A549 (cell line): ENCODE results near the gene TBC1D20. TPM values are rescaled to one million over a fixed set of nuclear protein-coding genes. Genes with fewer than 3 reads are reported as not detected.

Source experiments
- ATAC-seq, 2 experiments: fragments of 200-7000 bp in 1 of 2; fragments of >200 bp in 1 of 2; cut with Nextera tagmentation in 1 of 2; cut with Tn5 transposase in 1 of 2; 3 replicates each; pipeline versions ENCODE4 v1.8.0 to v1.9.1; 2018 to 2020; ENCODE audit warnings: mild to moderate bottlenecking in 1 of 2, moderate library complexity in 1 of 2
- CTCF ChIA-PET: fragments of 300-600 bp; sonication (Branson Sonifier 250); formaldehyde crosslinking; extraction: SDS; loops from one replicate; lab custom pipeline; 2021; ENCODE audit warnings: antibody characterized with exemption, inconsistent platforms; lab: Yijun Ruan, JAX
- POLR2A ChIA-PET: fragments of 350-600 bp; formaldehyde crosslinking; extraction: SDS; loops from one replicate; lab custom pipeline; 2021; ENCODE audit warnings: antibody characterized with exemption, inconsistent platforms; lab: Yijun Ruan, JAX
- DNase-seq, 2 experiments: peaks; one replicate each; pipeline versions ENCODE4 v3.0.0 to v3.0.0-alpha.2; 2011 to 2016; ENCODE audit warnings: low read depth in 1 of 2, low spot score in 1 of 2
- FAIRE-seq: peaks from 2 replicates; lab custom pipeline; 2011; peaks lifted over from hg19 to GRCh38; lab: Jason Lieb, UNC
- H3K27ac ChIP-seq, 2 experiments: fragments of >200 bp; sonication (Bioruptor Twin); formaldehyde crosslinking; 3 replicates each; pipeline ENCODE4 v1.5.1; 2016 to 2017
- H3K4me1 ChIP-seq: fragments of >200 bp; sonication (Bioruptor Twin); formaldehyde crosslinking; 3 replicates; pipeline ENCODE4 v1.6.1; 2016
- H3K4me2 ChIP-seq: fragments of >200 bp; sonication (Bioruptor Twin); formaldehyde crosslinking; 3 replicates; pipeline ENCODE4 v1.6.1; 2016
- H3K4me3 ChIP-seq: fragments of >200 bp; sonication (Bioruptor Twin); formaldehyde crosslinking; 3 replicates; pipeline ENCODE4 v1.5.1; 2016
- H3K9me3 ChIP-seq: fragments of >200 bp; sonication (Bioruptor Twin); formaldehyde crosslinking; 3 replicates; pipeline ENCODE4 v1.6.1; 2016
- CEBPB ChIP-seq, 2 experiments: fragments of >200 bp in 1 of 2; sonication (Bioruptor Twin) in 1 of 2; formaldehyde crosslinking in 1 of 2; IDR thresholded peaks; 2 replicates each; pipeline ENCODE4 v1.6.1; 2012 to 2016
- CTCF ChIP-seq: fragments of >200 bp; sonication (Bioruptor Twin); formaldehyde crosslinking; IDR thresholded peaks from 3 replicates; pipeline ENCODE4 v1.5.1; 2016
- HMGXB4 ChIP-seq: fragments of 250-450 bp; sonication (Bioruptor Pico); IDR thresholded peaks from 2 replicates; pipeline ENCODE4 v1.5.0; 2021; ENCODE audit warnings: mild to moderate bottlenecking, moderate library complexity, borderline replicate concordance
- JUN ChIP-seq, 2 experiments: fragments of >200 bp; sonication (Bioruptor Twin); formaldehyde crosslinking; IDR thresholded peaks; 2 replicates in 1 of 2; 3 replicates in 1 of 2; pipeline ENCODE4 v1.6.1; 2016 to 2017
- NPAS2 ChIP-seq: fragments of 250-450 bp; sonication (Bioruptor Pico); IDR thresholded peaks from 2 replicates; pipeline ENCODE4 v1.8.0; 2022; ENCODE audit warnings: mild to moderate bottlenecking, moderate library complexity, borderline replicate concordance
- POLR2AphosphoS2 ChIP-seq: conservative IDR thresholded peaks from 2 replicates; pipeline ENCODE4 v1.6.1; 2012; ENCODE audit warnings: low read length, improper control_type of control experiment, inconsistent platforms
- RAD21 ChIP-seq, 2 experiments: fragments of >200 bp in 1 of 2; sonication (Bioruptor Twin) in 1 of 2; formaldehyde crosslinking in 1 of 2; IDR thresholded peaks in 1 of 2; conservative IDR thresholded peaks in 1 of 2; 2 replicates in 1 of 2; 3 replicates in 1 of 2; pipeline ENCODE4 v1.6.1; 2012 to 2018; ENCODE audit warnings: inconsistent platforms in 1 of 2
- WGBS: methylation state at CpG from one replicate; pipeline ENCODE4 v1.1.6; 2017; ENCODE audit errors: missing lambda C conversion rate; 5-methylcytosine and 5-hydroxymethylcytosine counted together
- polyA plus RNA-seq, 4 experiments: library from polyadenylated mRNA; depleted of rRNA in 3 of 4; stranded (reverse); fragments of >200 nt; fragmentation: RNase III in 1 of 4; extraction: RNeasy Plus Mini Kit Qiagen cat#74134 plus additional on column Dnase treatment in 1 of 4; gene quantifications; 2 replicates in 3 of 4; 3 replicates in 1 of 4; pipeline ENCODE4 v1.2.3, GENCODE V29; 2011 to 2017

The TBC1D20 gene
- polyA plus RNA-seq, 2 of the 4 experiments (the other 2 are of a cell fraction): 28.0 to 43.4 TPM

- Histone ChIP-seq H3K27ac (peak overlapping the region in 1 of 2 experiments; percentile 73; a peak in 3 of 6 replicates), H3K4me2 (no peak overlapping the region)
- POLR2A ChIA-PET: interaction anchor here (1.2 kb wide), 1 partner anchor 26 kb away, joined by 4 read pairs; no protein-coding TSS in a partner anchor
- 0 out of 2 replicates have a peak, but pooled peaks have one; percentile 22 for TF ChIP-seq POLR2AphosphoS2
- no peak for TF ChIP-seq RAD21 (conservative IDR thresholded peaks at IDR 0.05 in 1 of 2, IDR thresholded peaks at IDR 0.05 in 1 of 2)
- TF ChIP-seq JUN (IDR thresholded peaks at IDR 0.05): 0 out of 5 replicates have a peak, but pooled peaks of 1 of the 2 experiments have one; percentile 4
- TF ChIP-seq, all 56 proteins: peak for 2
- Histone ChIP-seq H3K9me3 (no peaks in the 10 kb centered on the region), H3K4me1 (peaks cover 16% of the 10 kb centered on the region), H3K4me3 (no peak overlapping the region)
- CTCF ChIA-PET: interaction anchor here (0.6 to 28.5 kb wide), 12 partner anchors 11 to 306 kb away, joined by 3 to 1229 read pairs (median 23); partner anchors contain the start of genes NRSN2 and TRIB3
- FAIRE-seq (no peak), DNase-seq (no peak), ATAC-seq (no peak)
- 85% methylated on average over 12 of the region's 12 CpGs for WGBS
Measured at GRCh38 chr20:433300-433975, 28.9 kb downstream of the TBC1D20 start.

- no peak overlapping the region for H3K4me2 ChIP-seq
- ChIA-PET CTCF (interaction anchor here (0.6 to 28.5 kb wide), 21 partner anchors 11 to 306 kb away, joined by 3 to 1229 read pairs (median 20); partner anchors contain the start of genes NRSN2 and TRIB3), POLR2A (interaction anchor here (1.2 to 1.9 kb wide), 2 partner anchors 25 to 70 kb away, joined by 4 to 13 read pairs; no protein-coding TSS in a partner anchor)
- ATAC-seq (no peak), DNase-seq (no peak), FAIRE-seq (no peak)
- H3K9me3 ChIP-seq: no peaks in the 10 kb centered on the region
- WGBS: 95% methylated on average over 11 of the region's 11 CpGs
- peaks cover 16% of the 10 kb centered on the region for H3K4me1 ChIP-seq
- peak overlapping the region in 1 of 2 experiments; percentile 73; a peak in 3 of 6 replicates for H3K27ac ChIP-seq
- no peak overlapping the region for H3K4me3 ChIP-seq
- TF ChIP-seq JUN (IDR thresholded peaks at IDR 0.05) (peak in 1 of 2 experiments; percentile 19; a peak in 1 of 5 replicates), CTCF (no peak)
Measured at GRCh38 chr20:432677-433299, 29.5 kb downstream of the TBC1D20 start.

- Histone ChIP-seq H3K4me1 (peaks cover 16% of the 10 kb centered on the region), H3K4me3 (no peak overlapping the region), H3K27ac (peak overlapping the region in 1 of 2 experiments; percentile 73; a peak in 2 of 6 replicates), H3K9me3 (no peaks in the 10 kb centered on the region), H3K4me2 (no peak overlapping the region)
- TF ChIP-seq CEBPB (IDR thresholded peaks at IDR 0.05): no peak
- no peak for TF ChIP-seq HMGXB4 (CRISPR knock-in tag)
- TF ChIP-seq NPAS2 (CRISPR knock-in tag): no peak
- ATAC-seq (no peak), FAIRE-seq (no peak), DNase-seq (no peak)
- ChIA-PET CTCF (interaction anchor here (0.9 to 28.5 kb wide), 30 partner anchors 12 to 307 kb away, joined by 3 to 1229 read pairs (median 6); partner anchors contain the start of genes NRSN2, TBC1D20 and TRIB3), POLR2A (interaction anchor here (1.2 to 2.2 kb wide), 4 partner anchors 25 to 70 kb away, joined by 4 to 13 read pairs (median 8); partner anchors contain the start of gene TRIB3)
- 93% methylated on average over 13 of the region's 13 CpGs for WGBS
Measured at GRCh38 chr20:432208-432607, 30.1 kb downstream of the TBC1D20 start.
